Lower lobe of right lung (tissue), 2 donors: Measurements from ENCODE around the gene PAIP2. TPM values are rescaled to one million over a fixed set of nuclear protein-coding genes. Genes with fewer than 3 reads are reported as not detected.

Source experiments
- ATAC-seq, 2 donors: fragments of 200-7000 bp; cut with Tn5 transposase; one replicate each; pipeline ENCODE4 v1.9.1; 2020 to 2022; ENCODE audit warnings: mild to moderate bottlenecking in 2 of 2, moderate library complexity in 2 of 2
- DNase-seq: peaks from one replicate; pipeline ENCODE4 v3.0.0-alpha.2; 2020
- H3K27ac ChIP-seq: fragments of 200-600 bp; one replicate; pipeline ENCODE4 v1.8.0; 2022
- H3K27me3 ChIP-seq: fragments of 200-600 bp; one replicate; pipeline ENCODE4 v1.8.0; 2022; ENCODE audit warnings: low read depth
- H3K36me3 ChIP-seq: fragments of 200-600 bp; one replicate; pipeline ENCODE4 v1.8.0; 2022; ENCODE audit warnings: mild to moderate bottlenecking
- H3K4me1 ChIP-seq: fragments of 200-600 bp; one replicate; pipeline ENCODE4 v1.8.0; 2022
- H3K4me3 ChIP-seq: fragments of 200-600 bp; one replicate; pipeline ENCODE4 v1.8.0; 2022; ENCODE audit warnings: mild to moderate bottlenecking
- H3K9me3 ChIP-seq: fragments of 200-600 bp; one replicate; pipeline ENCODE4 v1.8.0; 2022
- CTCF ChIP-seq: fragments of 200-600 bp; IDR thresholded peaks from one replicate; pipeline ENCODE4 v1.8.0; 2022; ENCODE audit warnings: antibody characterized with exemption, mild to moderate bottlenecking
- intact Hi-C: fragments of 100-400 bp; cut with DNase I; formaldehyde crosslinking; loops from one replicate; pipeline ENCODE4 v1.11.0; 2022
- long read RNA-seq: library from polyadenylated mRNA; unstranded; transcript quantifications from one replicate; pipeline ENCODE4 v2.0.0, GENCODE V29; 2021
- total RNA-seq: library from RNA; stranded (reverse); fragmentation: NEBNext Ultra II Directional; extraction: Animal tissue kit (Norgen Biotek cat#: 25700); gene quantifications from one replicate; pipeline ENCODE4 v1.2.1, GENCODE V29; 2021
- donor health status: DM: no; HTN: yes; CAD: no; lungs with severe emphysema.

PAIP2 gene
- total RNA-seq: 84.1 TPM
- long read RNA-seq, transcript PAIP2-206 (3 exons, 815 nt): minor isoform, 9 of 206 reads
- long read RNA-seq, transcript PAIP2-201 (4 exons, 1,459 nt): major isoform, 192 of 206 reads
- long read RNA-seq, partial matches to known transcripts: 2 of 206 reads
- long read RNA-seq, other reads (novel, unspliced or antisense): 3 of 206 reads

- ATAC-seq: peak; percentile 98 to 99
Observed at GRCh38 chr5:139341689-139342422, at the start of gene PAIP2. Gene PAIP2 (plus strand): TSS chr5:139341854. CDS start chr5:139363785, 21,931 bp downstream.

GRCh38 chr5:139293202-139293506 lies 48.5 kb upstream of the PAIP2 start:
- Histone ChIP-seq H3K9me3 (no peaks in the 10 kb centered on the region), H3K36me3 (no peaks in the 10 kb centered on the region), H3K27me3 (no peaks in the 10 kb centered on the region), H3K4me3 (peak overlapping the region; percentile 90), H3K27ac (peak overlapping the region; percentile 100), H3K4me1 (peaks cover 33% of the 10 kb centered on the region)
- TF ChIP-seq CTCF: no peak
- intact Hi-C loops: no loop called here
- DNase-seq: no peak
- ATAC-seq: no peak

More at GRCh38 chr5:139341689-139342422, at the start of gene PAIP2:
- Histone ChIP-seq H3K4me1 (peaks cover 40% of the 10 kb centered on the region), H3K27me3 (no peaks in the 10 kb centered on the region), H3K9me3 (no peaks in the 10 kb centered on the region), H3K4me3 (peak within 1 kb of the TSS; percentile 83), H3K27ac (peak within 1 kb of the TSS; percentile 96), H3K36me3 (peaks cover 7% of the 10 kb centered on the region)
- DNase-seq: peak; percentile 99
- intact Hi-C loops: no loop called here
- peak; percentile 71 for TF ChIP-seq CTCF

GRCh38 chr5:139293507-139294373 lies 47.9 kb upstream of the PAIP2 start, which contains the start of gene MATR3:
Gene MATR3 (plus strand): TSS chr5:139293740. CDS start chr5:139307416, 13,676 bp downstream.
- Histone ChIP-seq H3K9me3 (no peaks in the 10 kb centered on the region), H3K36me3 (no peaks in the 10 kb centered on the region), H3K27ac (peak within 1 kb of the TSS; percentile 100), H3K4me1 (peaks cover 39% of the 10 kb centered on the region), H3K4me3 (peak within 1 kb of the TSS; percentile 90), H3K27me3 (no peaks in the 10 kb centered on the region)
- intact Hi-C loops: no loop called here
- ATAC-seq (peak; percentile 98), DNase-seq (peak; percentile 97)
- TF ChIP-seq CTCF: no peak

- TF ChIP-seq CTCF: peak; percentile 6
- Histone ChIP-seq H3K4me3 (peak overlapping the region; percentile 90), H3K9me3 (no peaks in the 10 kb centered on the region), H3K4me1 (peaks cover 48% of the 10 kb centered on the region), H3K27ac (peak overlapping the region; percentile 100), H3K36me3 (no peaks in the 10 kb centered on the region), H3K27me3 (no peaks in the 10 kb centered on the region)
- DNase-seq (peak; percentile 76), ATAC-seq (peak; percentile 69 to 71)
- intact Hi-C loops: no loop called here
Observed at GRCh38 chr5:139294374-139295165, 47.1 kb upstream of the PAIP2 start.
